GM21390 (cell line): ENCODE data around the gene TCP1.
"Not testable (repeated sequence)": the region's sequence is repeated elsewhere in the genome, so short reads cannot be mapped to it uniquely, and the experiment has no call there.

Experiments used
- ATAC-seq: cut with Tn5 transposase; IDR thresholded peaks from one replicate; pipeline ENCODE4 v1.9.1; 2021; ENCODE audit not compliant: unreplicated experiment

TCP1 gene

GRCh38 chr6:159789377-159790148 lies at the start of gene TCP1:
Gene TCP1, minus strand, starts transcription at chr6:159789602. Its CDS starts 134 bp downstream, at chr6:159789468.
- ATAC-seq, result peak; percentile 71

DNA sequence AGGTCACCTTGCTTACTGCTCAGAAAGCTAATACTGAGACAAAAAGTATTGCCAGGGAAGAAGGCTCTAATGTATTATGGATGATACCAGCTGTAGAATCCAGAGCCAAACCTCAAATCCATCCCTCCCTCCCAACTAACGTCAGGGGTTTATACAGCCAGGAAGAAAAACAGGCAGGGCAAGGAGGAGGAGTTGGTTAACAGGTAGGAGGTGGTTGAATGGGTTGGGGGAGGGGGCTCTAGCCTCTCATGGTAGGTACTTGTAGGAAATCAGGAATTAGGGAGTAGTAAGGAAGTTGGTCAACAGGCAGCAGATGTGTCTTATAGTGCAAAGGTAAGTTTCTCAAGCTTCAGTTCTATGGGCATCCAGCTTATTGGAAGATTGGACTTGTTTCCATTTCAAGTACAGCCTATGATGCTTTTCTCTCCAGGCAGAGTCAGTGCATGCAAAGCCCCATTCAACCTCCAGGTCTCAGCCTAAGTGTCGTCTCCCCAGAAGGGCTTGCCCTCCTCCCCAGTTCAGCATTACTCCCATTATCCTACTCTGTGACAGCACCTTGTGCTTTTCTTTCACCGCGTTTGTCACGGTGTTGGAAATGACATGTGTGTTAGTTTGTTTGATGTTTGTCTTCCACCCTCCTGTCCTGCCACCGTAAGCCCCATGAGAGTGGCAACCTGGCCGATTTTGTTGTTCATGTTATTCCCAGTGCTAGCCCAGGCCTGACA lies 48.8 kb upstream of the TCP1 start:
- no peak for ATAC-seq

DNA sequence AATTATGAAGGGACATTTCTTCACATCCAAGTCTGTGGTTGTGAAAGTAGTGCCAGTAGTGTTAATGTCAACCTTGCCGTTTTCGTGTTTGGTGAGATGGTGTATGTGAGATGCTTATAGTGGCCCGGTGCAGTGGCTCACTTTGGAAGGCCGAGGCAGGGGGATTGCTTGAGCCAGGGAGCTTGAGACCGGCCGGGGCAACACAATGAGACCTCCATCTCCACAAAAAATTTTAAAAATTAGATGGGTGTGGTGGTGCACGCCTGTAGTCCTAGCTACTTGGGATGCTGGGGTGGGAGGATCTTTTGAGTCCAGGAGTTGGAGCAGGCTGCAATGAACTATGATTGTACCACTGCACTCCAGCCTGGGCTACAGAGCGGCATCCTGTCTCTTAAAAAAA lies 48.1 kb upstream of the TCP1 start:
- no peak for ATAC-seq

GRCh38 chr6:159836718-159837490 lies 47.5 kb upstream of the TCP1 start:
- no peak for ATAC-seq

DNA sequence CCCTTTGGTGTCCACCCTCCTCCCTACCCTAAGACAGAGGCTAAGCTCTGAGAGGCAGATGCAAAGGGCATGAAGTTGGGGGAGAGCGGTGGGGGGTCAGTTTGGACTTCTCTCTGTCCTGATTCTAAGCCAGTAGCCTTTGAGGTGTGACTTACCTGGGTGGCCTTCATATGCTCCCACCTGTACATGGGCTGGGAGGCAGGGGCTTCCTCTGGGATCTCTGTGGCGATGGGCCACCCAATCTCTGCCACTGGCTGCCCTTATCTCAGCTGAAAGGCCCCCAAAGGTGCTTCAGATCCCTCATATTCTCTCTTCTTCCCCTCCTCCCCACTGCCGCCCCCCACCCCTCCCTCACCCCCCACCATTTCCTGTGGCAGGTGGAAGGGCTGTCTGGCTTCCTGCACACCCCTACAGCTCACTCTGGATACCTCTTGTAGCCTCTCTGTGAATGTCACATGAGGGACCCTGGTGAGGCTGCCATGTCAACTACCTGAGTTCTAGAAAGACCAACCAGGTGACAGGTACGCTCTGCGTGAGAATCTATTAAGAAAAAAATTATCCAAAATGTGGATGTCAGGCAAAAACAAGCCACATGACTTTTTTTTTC lies 44.7 kb upstream of the TCP1 start:
- no peak for ATAC-seq

GRCh38 chr6:159833556-159833955 lies 44.2 kb upstream of the TCP1 start:
- ATAC-seq, result no peak

DNA sequence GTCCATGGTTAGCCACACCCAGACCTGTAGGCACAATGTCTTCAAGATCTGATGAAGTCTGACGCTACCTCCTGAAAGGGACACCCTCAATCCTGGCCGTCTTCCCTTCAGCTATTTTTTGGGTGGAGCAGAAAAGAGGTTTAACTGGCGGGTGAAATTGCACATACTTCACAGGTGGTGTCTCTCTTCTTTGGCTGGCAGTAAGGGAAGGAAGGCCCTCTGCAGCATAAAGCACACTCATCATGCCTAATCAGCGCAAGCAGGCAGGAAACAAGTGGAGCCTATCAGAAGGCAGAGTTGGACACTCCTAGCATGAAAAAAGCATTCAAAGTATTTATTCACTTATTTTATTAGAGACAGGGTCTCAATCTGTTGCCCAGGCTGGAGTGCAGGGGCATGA lies 43.5 kb upstream of the TCP1 start:
- no peak for ATAC-seq

GRCh38 chr6:159831373-159831679 lies 41.9 kb upstream of the TCP1 start:
- ATAC-seq, result no peak

- no peak for ATAC-seq
Measured at GRCh38 chr6:159830501-159831372, 41.3 kb upstream of the TCP1 start.

GRCh38 chr6:159829526-159829925 lies 40.1 kb upstream of the TCP1 start:
- peak; percentile 65 for ATAC-seq

DNA sequence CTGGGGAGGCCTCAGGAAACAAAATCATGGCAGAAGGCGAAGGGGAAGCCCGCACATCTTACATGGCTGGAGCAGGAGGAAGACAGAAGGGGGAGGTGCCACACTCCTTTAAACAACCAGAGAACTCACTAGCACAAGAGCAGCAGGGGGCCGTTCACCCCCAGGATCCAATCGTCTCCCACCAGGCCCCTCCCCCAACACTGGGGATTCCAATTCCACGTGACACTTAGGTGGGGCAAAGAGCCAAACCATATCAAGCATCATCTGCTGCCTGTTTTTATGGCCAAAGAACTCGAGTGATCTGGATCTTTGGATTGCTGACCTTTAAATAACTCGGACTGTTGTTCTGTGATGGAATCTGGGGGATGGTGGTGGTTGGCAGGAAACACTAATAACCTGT lies 38.7 kb upstream of the TCP1 start:
- ATAC-seq, result no peak

DNA sequence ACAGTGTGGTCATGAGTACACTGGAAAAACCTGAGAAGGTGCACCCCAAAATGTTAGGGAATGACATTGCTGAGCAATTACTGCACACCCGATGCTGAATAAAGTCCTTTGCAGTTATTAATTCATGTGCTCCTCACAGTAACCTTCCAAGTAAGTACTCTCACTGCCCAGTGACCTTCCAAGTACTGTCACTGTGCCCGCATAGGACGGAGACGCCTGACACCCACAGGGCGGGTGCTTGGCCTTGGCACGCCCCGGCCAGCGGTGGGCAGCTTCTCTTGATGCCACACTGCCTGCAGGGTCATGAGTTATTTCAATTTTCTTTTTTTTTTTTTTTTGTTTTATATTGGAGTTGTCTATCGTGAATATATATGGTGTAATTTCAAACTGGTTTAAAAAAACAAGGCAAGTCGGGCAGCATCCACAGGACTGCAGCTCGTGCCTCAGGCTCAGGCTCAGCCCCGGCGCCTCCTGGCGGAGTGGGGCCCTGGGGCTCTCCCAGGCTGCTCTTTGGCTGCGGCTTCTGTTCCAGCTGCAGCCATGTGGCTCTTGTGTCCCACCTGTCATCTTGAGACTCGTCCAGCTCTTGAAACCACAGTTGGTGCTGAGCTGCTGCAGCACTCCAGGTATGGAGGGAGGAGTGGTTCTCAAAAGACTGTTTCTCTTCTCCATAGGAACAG lies 37.7 kb upstream of the TCP1 start:
- ATAC-seq, result no peak

DNA sequence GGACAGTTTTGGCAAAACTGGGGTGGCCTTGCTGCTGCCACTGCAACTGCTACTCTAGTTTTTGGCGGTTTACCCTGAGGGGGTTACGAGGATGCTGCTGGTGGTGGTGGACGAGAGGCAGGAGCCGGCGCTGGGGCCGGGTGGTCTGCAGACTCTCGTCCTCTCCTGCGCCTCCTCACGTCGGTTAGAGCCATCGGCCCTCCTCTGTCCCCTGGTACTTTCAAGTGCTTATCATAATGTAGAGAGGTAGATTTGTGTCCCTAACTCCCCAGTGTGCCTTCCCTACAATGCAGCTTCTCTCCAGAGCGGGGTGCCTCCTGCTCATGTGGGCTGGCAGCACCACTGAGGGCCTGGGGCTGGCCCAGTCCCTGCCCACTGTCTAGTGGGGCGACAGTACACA lies 36.6 kb upstream of the TCP1 start:
- no peak for ATAC-seq

DNA sequence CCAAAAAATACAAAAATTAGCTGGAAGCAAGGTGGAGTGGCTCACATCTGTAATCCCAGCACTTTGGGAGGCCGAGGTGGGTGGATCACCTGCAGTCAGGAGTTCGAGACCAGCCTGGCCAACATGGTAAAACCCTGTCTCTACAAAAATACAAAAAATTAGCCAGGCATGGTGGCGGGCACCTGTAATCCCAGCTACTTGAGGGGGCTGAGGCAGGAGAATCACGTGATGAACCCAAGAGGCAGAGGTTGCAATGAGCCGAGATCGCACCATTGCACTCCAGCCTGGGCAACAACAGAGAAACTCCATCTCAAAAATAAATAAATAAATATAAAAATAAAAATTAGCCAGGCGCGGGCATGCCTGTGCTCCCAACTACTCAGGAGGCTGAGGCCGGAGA lies 35.3 kb upstream of the TCP1 start:
- ATAC-seq, result not testable (repeated sequence)

DNA sequence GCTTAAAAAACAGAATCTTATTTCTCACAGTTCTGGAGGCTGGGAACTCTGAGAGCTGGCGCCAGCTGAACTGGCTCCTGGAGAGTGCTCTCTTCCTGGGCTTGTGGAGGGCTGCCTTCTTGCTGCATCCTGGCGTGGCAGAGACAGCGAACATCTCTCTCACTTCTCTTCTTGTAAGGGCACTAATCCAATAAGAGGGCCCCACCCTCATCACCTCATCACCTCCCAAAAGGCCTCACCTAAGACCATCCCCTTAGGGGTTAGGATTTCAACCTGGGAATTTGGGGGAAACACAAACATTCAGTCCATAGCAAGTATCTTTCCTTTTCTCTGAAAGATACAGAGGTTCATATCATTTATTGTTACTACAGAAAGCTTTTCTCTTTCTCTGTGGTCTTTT lies 34.6 kb upstream of the TCP1 start:
- no peak for ATAC-seq

- ATAC-seq, result no peak
Measured at GRCh38 chr6:159821726-159822125, 32.3 kb upstream of the TCP1 start.

GRCh38 chr6:159821122-159821521 lies 31.7 kb upstream of the TCP1 start:
- no peak for ATAC-seq

GRCh38 chr6:159819932-159820640 lies 30.7 kb upstream of the TCP1 start:
- no peak for ATAC-seq

- ATAC-seq, result no peak
Measured at GRCh38 chr6:159819098-159819497, 29.7 kb upstream of the TCP1 start.
